ENCODE data around the gene CCDC92.

DNA sequence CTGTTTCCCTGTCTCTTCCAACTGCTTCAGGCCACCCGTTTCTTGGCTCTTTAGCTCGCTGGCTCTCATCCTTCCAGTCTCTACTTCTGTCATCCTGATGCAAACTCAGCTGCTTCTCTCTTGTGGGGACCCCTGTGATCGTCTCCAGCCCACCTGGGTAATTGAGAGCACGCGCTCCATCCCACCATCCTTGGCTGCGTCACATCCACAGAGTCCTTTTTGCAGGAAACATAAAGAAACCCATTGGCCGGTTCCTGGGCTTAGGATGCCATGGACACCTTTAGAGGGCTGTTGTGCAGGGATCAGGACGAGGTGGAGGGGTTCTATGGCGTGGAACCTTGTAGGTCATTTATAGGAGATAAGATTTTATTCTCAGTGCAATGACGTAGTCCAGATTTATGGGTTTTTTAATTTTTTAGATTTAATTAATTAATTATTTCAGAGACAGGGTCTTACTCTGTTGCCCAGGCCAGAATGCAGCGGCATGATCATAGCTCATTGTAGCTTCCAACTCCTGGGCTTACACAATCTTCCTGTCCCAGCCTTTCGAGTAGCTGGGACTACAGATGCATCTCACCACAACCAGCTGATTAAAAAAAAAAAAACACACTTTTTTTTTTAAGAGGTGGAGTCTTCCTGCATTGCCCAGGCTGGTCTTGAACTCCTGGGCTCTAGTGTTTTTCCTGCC, 82.6 kb downstream of the CCDC92 start:
- TF ChIP-seq POLR2AphosphoS5 (IDR thresholded peaks at IDR 0.05; ENCODE audit: low read depth, low read length) (no peak), TAF1 (IDR thresholded peaks at IDR 0.05; ENCODE audit: borderline replicate concordance, insufficient read depth, low read length) (no peak), SIN3A (IDR thresholded peaks at IDR 0.05; ENCODE audit: borderline replicate concordance, insufficient read depth, low read length) (no peak)
- TF ChIP-seq, protein P1, sequence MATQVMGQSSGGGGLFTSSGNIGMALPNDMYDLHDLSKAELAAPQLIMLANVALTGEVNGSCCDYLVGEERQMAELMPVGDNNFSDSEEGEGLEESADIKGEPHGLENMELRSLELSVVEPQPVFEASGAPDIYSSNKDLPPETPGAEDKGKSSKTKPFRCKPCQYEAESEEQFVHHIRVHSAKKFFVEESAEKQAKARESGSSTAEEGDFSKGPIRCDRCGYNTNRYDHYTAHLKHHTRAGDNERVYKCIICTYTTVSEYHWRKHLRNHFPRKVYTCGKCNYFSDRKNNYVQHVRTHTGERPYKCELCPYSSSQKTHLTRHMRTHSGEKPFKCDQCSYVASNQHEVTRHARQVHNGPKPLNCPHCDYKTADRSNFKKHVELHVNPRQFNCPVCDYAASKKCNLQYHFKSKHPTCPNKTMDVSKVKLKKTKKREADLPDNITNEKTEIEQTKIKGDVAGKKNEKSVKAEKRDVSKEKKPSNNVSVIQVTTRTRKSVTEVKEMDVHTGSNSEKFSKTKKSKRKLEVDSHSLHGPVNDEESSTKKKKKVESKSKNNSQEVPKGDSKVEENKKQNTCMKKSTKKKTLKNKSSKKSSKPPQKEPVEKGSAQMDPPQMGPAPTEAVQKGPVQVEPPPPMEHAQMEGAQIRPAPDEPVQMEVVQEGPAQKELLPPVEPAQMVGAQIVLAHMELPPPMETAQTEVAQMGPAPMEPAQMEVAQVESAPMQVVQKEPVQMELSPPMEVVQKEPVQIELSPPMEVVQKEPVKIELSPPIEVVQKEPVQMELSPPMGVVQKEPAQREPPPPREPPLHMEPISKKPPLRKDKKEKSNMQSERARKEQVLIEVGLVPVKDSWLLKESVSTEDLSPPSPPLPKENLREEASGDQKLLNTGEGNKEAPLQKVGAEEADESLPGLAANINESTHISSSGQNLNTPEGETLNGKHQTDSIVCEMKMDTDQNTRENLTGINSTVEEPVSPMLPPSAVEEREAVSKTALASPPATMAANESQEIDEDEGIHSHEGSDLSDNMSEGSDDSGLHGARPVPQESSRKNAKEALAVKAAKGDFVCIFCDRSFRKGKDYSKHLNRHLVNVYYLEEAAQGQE (IDR thresholded peaks at IDR 0.05; ENCODE audit: insufficient read depth in 1 of 2, low read depth in 2 of 2, low read length in 2 of 2), result no peak

Measured in PFSK-1 (cell line).